Measurements from ENCODE around the gene PDGFRB. TPM values are rescaled to one million over a fixed set of nuclear protein-coding genes. Genes with fewer than 3 reads are reported as not detected.
A peak's percentile ranks its signal among the peaks of the same experiment; 100 is the strongest.

PDGFRB gene
- total and polyA plus RNA-seq, 12 donors = 15.5 to 101 (median 42.9) TPM

GRCh38 chr5:150082889-150083288 is 72.8 kb downstream of the PDGFRB start:
- Histone ChIP-seq H3K9me3 (no peaks in the 10 kb centered on the region), H3K4me3 (peak overlapping the region in 5 of 10 donors; percentile 15 to 60 (median 22)), H3K4me1 (peaks cover 0 to 36% (median 10%) of the 10 kb centered on the region in 9 donors), H3K36me3 (peaks cover 0 to 34% (median 0%) of the 10 kb centered on the region in 9 donors), H3K27me3 (no peaks in the 10 kb centered on the region), H3K27ac (peak overlapping the region in 6 of 10 donors; percentile 1 to 79 (median 36))
- DNase-seq = no peak
- no peak for TF ChIP-seq CTCF (IDR thresholded peaks at IDR 0.05)
- 66% methylated on average over 6 of the region's 6 CpGs for WGBS, 2 donors
- intact Hi-C loops (cut with DNase I) = no loop called here
- peak in 2 of 8 donors; percentile 14 to 47 for ATAC-seq

GRCh38 chr5:150082374-150082773 is 73.3 kb downstream of the PDGFRB start:
- peak overlapping the region in 5 of 10 donors; percentile 15 to 60 (median 22) for H3K4me3 ChIP-seq
- ATAC-seq = peak in 1 of 8 donors; percentile 8

GRCh38 chr5:150081541-150082283 is 73.9 kb downstream of the PDGFRB start:
- peaks cover 0 to 46% (median 0%) of the 10 kb centered on the region in 9 donors for H3K36me3 ChIP-seq
- no peaks in the 10 kb centered on the region for H3K9me3 ChIP-seq
- peaks cover 0 to 31% (median 10%) of the 10 kb centered on the region in 9 donors for H3K4me1 ChIP-seq
- 34 to 44% methylated on average over 15 of the region's 15 CpGs for WGBS, 2 donors
- peak overlapping the region in 5 of 10 donors; percentile 13 to 79 (median 40) for H3K27ac ChIP-seq
- H3K4me3 ChIP-seq = peak overlapping the region in 3 of 10 donors; percentile 15 to 60 (median 28)
- H3K27me3 ChIP-seq = no peaks in the 10 kb centered on the region
- intact Hi-C loops (cut with DNase I) = no loop called here
- peak; percentile 72 to 89 (median 82) for ATAC-seq
- DNase-seq = peak; percentile 57 to 72
- no peak for TF ChIP-seq CTCF (IDR thresholded peaks at IDR 0.05)

More at GRCh38 chr5:150082374-150082773, 73.3 kb downstream of the PDGFRB start:
- no peak for DNase-seq
- peaks cover 0 to 39% (median 0%) of the 10 kb centered on the region in 9 donors for H3K36me3 ChIP-seq
- WGBS, 2 donors = 50 to 61% methylated on average over 3 of the region's 3 CpGs
- peaks cover 0 to 36% (median 10%) of the 10 kb centered on the region in 9 donors for H3K4me1 ChIP-seq
- no peaks in the 10 kb centered on the region for H3K27me3 ChIP-seq
- H3K27ac ChIP-seq = peak overlapping the region in 7 of 10 donors; percentile 1 to 79 (median 37)
- H3K9me3 ChIP-seq = no peaks in the 10 kb centered on the region
- intact Hi-C loops (cut with DNase I) = no loop called here
- TF ChIP-seq CTCF (IDR thresholded peaks at IDR 0.05) = no peak

- DNase-seq = no peak
- H3K27ac ChIP-seq = peak overlapping the region in 3 of 10 donors; percentile 13 to 48 (median 21)
- peaks cover 0 to 55% (median 0%) of the 10 kb centered on the region in 9 donors for H3K36me3 ChIP-seq
- H3K4me1 ChIP-seq = peaks cover 0 to 31% (median 10%) of the 10 kb centered on the region in 9 donors
- no peak for TF ChIP-seq CTCF (IDR thresholded peaks at IDR 0.05)
- H3K9me3 ChIP-seq = no peaks in the 10 kb centered on the region
- WGBS, 2 donors = 86 to 88% methylated on average over 15 of the region's 15 CpGs
- no peaks in the 10 kb centered on the region for H3K27me3 ChIP-seq
- intact Hi-C loops (cut with DNase I) = no loop called here
- ATAC-seq = no peak
- H3K4me3 ChIP-seq = no peak overlapping the region
Measured at GRCh38 chr5:150080696-150081435, 74.8 kb downstream of the PDGFRB start.
